Endometrial microvascular endothelial cells (primary cell): ENCODE results near the gene LAMB2. TPM values are rescaled to one million over a fixed set of nuclear protein-coding genes. Genes with fewer than 3 reads are reported as not detected.

ENCODE experiments used
- in situ Hi-C: cut with HindIII; loops from 2 replicates; pipeline ENCODE4 v1.10.0; 2017; ENCODE audit warnings: low sequenced_read_pairs, low pct_unique_long_range_greater_than_20kb; ENCODE audit errors: inconsistent ontology term
- total RNA-seq: library from RNA; depleted of rRNA; stranded (reverse); fragments of >200 nt; gene quantifications from one replicate; pipeline ENCODE4 v1.2.3, GENCODE V29; 2015; ENCODE audit errors: inconsistent ontology term

The LAMB2 gene
- total RNA-seq, 1 donor from 2014 or later: 315 TPM

DNA sequence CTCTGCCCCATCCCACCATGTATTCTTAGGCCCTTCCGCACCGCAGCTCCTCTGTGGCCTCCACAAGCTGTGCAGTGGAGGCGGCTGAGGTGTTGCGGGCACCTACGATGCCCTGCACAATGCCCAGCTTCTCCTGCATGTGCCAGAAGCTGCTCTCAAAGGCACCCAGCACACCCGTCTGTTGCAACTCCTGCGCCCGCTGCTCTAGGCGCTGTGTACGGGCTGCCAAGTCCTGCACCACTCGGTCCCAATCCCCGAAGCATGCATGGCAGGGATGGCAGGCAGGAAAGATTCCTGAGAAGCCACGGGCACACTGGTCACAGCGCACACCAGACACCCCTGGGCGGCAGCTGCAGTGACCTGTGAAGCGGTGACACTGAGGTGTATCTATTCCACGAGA lies 9.2 kb downstream of the LAMB2 start:
- in situ Hi-C loops: no loop called here

GRCh38 chr3:49122886-49123545 lies 9.8 kb downstream of the LAMB2 start:
- in situ Hi-C loops: no loop called here

DNA sequence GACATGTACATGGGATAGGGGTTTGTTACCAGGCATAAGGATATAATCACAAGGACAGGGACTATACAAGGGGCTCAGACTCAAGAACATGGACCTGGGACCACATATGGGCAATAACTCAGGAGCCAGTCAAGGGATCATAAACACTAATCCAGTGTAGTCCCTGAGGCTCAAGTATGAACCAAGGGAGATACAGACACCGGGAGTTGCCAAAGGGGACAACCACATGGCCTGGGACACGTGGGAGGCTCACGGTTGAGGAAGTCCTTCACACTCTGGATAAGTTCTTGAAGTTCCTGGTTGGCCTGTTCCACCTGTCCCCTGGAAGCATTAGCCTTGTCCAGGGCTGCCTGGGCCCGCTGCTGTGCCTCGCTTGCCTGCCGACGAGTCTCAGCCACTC lies 10.4 kb downstream of the LAMB2 start:
- in situ Hi-C loops: no loop called here

GRCh38 chr3:49122022-49122421 lies 10.8 kb downstream of the LAMB2 start:
- in situ Hi-C loops: no loop called here

DNA sequence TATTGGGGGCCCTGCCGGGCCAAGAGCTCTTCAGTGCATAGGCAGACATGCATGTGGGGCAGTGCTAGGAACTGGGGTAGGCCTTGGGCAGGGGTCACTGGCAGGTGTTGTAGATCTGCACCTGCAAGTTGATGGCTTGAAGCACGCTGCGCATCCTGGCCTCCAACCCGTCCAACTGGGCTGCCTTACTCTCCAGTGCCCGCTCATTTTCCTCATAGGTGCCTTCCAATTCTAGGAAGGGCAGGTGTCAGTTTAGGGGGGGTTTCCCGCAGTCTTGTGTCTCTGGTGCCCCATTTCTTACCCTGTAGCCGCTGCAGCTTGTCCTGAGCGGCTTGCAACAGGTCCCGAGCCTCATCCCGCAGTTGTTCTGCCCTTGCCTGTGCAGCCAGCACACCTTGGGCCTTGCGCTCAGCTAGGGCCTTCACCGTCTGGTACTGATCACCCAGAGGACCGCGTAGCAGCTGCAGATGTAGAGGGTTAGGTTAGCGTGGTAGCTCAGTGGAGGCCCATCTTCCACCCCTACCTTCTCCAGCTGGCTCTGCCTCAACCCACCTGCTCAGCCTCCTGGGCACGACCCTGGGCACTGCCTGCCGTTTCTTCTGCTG lies 11.6 kb downstream of the LAMB2 start:
- in situ Hi-C loops: no loop called here

DNA sequence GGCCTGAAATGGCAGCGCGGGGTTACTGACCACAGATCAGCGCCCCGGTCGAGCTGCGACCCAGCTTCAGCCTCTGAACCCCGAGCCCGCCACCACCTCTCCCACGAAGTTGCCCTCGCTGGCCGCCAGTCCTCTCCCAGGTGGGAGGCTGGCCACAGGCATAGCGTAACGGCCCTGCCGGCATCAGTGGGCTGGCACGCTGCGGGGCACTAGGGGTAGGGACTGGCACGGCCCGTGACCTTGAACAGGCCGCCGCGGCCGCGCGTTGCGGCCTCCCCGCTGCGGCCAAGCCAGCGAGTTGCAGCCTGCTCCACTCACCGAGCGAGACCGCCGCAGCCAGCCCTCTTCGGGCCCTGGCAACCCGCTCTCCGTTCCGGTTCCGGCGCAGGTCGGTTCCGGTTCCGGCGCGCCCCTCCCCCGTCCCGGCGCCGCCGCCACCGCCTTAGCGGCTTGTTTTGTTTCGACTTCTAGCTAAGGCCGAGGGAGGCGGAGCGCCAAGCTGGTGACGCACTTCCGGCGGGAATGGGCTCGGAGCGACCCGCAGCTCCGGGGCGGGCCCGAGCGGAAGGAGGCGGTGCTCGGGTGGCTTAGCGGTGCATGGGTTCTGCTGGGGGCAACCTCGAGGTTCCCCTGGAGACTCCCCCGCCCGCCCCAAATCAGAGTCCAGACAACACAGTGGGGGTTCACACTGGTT lies 12.3 kb downstream of the LAMB2 start, which contains the start of gene USP19:
Gene USP19 (minus strand): TSS at position 386 of the 694 bp plus-strand sequence. CDS start 1,678 bp downstream, outside the sequence.
- in situ Hi-C loops: no loop called here

- in situ Hi-C loops: no loop called here
These were observed 12.8 kb downstream of the LAMB2 start for GRCh38 chr3:49120096-49120437.

GRCh38 chr3:49119439-49119838 lies 13.4 kb downstream of the LAMB2 start:
- in situ Hi-C loops: no loop called here

DNA sequence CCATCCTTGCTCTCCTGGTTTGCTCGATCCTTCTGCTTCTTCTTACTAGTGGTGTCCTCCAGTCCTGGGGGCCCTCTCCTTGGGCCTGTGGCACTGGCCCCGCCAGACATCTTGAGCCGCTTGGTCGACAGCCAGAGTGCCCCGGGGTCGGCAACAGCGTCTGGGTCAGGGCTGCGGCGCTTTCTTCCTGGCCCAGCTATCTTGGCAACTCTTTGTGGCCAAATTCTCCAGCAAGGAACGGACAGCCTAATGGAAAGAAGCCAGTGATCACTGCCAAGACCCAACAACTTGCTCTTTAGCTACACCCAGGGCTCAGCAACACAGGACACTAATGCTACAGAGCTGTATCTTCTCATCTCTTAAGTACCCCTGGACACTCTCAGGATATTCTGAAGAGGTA lies 13.8 kb downstream of the LAMB2 start:
- in situ Hi-C loops: no loop called here

- in situ Hi-C loops: no loop called here
These were observed 20.6 kb downstream of the LAMB2 start for GRCh38 chr3:49112262-49112661.

DNA sequence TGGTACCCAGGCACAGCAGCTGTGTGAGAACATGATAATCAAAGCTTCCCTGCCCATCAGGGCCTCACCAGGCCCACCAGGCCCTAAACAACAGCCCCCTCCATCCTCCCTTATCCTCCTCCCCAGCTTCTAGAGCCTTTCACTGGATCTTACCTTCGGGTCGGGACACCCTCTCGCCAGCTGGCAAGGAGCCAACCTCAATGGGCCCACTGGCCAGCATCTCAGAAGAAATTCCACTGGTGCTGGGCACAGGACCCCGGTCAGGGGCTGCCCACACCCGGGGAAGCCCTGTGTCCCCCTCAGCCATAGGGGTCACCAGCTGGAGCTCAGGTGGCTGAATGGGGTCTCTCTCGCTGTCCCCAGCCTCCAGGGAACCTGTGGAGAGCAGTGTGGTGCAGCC lies 21.5 kb downstream of the LAMB2 start:
- in situ Hi-C loops: no loop called here

GRCh38 chr3:49110780-49111179 lies 22.1 kb downstream of the LAMB2 start:
- in situ Hi-C loops: no loop called here

GRCh38 chr3:49108346-49108745 lies 24.5 kb downstream of the LAMB2 start:
- in situ Hi-C loops: no loop called here

GRCh38 chr3:49104427-49105291 lies 28.2 kb downstream of the LAMB2 start, which contains the start of gene QARS1:
Gene QARS1 (minus strand): TSS chr3:49104757. CDS start chr3:49104733, 24 bp downstream.
- in situ Hi-C loops: no loop called here

- in situ Hi-C loops: no loop called here
These were observed 28.8 kb downstream of the LAMB2 start for GRCh38 chr3:49104052-49104426.

- in situ Hi-C loops: no loop called here
These were observed 32.7 kb downstream of the LAMB2 start for GRCh38 chr3:49100046-49100615.

DNA sequence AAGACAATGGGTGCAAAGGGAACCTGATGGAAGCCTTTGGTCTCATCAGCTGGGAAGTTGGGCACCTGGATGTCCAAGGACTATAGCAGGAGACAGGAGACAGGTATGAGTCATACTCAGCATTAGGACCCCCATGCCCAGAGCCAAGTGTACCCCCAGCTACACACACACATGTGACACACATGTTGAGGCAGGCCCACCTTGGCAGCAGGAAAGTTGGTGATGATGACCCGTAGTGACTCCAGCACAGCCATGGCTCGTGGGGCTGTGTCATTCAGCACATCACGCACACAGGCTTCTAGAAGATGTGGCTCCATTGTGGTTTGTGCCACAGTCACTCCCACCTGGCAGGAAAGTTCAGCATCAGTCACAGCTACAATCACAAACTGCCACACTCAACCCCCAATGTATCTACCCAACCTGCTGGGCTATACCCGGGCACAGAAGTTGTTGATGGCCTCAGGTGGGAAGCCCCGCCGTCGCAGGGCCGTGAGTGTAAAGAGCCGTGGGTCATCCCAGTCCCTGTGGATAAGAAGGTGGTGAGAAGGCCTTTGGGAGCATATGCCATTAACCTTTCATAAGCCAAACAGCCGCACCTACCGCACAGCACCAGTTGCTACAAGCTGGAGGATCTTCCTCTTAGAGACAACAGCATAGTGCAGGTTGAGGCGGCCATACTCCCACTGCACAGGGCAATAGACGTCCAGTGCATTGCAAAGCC lies 33.8 kb downstream of the LAMB2 start:
- in situ Hi-C loops: loop anchor here (10.0 kb wide), 1 partner anchor 316 kb away; the partner anchor contains the start of genes RHOA and TCTA

DNA sequence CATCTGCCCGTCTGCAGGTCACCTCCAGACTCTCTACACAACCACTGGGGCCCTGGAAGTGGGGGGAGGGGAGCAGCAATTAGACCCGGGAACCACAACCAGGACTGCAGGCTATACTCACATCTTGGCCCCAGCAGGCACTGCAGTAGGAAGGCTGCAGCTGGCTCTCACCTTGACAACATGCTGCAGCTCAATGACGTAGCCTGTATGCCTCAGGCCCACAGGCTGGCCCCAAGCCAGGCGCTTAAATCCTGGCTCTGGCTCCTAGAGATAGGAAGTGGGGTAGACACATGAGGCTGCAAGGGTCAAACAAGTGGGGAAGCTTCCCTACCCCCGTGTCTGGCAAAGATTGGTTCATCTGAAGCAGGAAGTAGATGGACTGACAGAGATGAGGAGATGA lies 34.4 kb downstream of the LAMB2 start:
- in situ Hi-C loops: loop anchor here (10.0 kb wide), 1 partner anchor 316 kb away; the partner anchor contains the start of genes RHOA and TCTA
